HG03064 (cell line): ENCODE results near the gene GABPB1.
"Not testable (repeated sequence)": the region's sequence is repeated elsewhere in the genome, so short reads cannot be mapped to it uniquely, and the experiment has no call there.

Experiments
- ATAC-seq: cut with Tn5 transposase; IDR thresholded peaks from one replicate; pipeline ENCODE4 v1.9.1; 2021; ENCODE audit warnings: low read depth; ENCODE audit not compliant: unreplicated experiment

Gene GABPB1

GRCh38 chr15:50354838-50355618 is at the start of gene GABPB1:
Gene GABPB1 (minus strand): TSS chr15:50355198. CDS start chr15:50309798, 45,400 bp downstream.
- peak; percentile 44 for ATAC-seq

DNA sequence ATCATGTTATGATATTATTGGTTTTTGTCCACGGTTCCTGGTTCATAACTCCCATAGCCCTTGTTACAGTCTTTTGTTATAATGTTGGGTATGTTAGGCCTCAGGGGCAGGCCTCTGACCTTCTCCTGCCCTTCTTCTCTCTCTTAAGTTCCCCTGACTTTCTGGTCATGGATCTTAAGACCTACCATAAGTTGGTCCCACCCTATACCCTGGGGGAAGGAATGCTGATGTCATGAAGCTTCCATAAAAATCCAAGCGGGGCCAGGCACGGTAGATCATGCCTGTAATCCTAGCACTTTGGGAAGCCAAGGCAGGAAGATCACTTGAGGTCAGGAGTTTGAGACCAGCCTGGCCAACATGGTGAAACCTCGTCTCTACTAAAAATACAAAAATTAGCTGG is 36.6 kb upstream of the GABPB1 start:
- not testable (repeated sequence) for ATAC-seq

- ATAC-seq = peak; percentile 82
Measured at GRCh38 chr15:50390554-50391264, 35.7 kb upstream of the GABPB1 start.

DNA sequence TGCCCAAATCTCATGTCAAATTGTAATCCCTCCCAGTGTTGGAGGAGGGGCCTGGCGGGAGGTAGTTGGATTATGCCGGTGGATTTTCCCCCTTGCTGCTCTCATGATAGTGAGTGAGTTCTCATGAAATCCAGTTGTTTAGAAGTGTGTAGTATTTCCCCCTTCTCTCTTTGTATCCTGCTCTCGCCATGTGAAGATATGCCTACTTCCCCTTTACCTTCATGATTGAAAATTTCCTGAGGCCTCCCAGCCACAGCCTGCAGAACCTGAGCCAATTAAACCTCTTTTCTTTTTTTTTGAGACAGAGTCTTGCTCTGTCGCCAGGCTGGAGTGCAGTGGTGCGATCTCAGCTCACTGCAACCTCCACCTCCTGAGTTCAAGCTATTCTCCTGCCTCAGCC is 27.4 kb upstream of the GABPB1 start:
- ATAC-seq = not testable (repeated sequence)

DNA sequence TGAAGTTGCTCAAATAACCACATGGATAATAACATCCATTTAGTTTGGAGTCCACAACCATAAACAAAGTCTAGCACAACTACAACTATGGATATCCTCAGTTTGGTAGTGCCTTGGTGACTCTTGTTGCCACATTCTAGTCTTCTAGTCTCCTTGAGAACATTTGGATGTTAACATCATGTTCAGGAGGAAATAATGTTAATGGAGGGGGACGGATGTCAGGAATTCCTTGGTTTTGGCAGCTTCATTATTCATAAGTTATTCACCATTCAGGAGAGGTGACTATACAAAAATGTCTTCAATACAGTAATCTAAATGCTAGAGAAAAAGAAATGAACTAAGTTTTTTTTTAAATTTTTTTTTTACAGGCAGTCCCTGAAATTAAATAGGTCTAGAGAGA is 26.4 kb upstream of the GABPB1 start:
- ATAC-seq = no peak

DNA sequence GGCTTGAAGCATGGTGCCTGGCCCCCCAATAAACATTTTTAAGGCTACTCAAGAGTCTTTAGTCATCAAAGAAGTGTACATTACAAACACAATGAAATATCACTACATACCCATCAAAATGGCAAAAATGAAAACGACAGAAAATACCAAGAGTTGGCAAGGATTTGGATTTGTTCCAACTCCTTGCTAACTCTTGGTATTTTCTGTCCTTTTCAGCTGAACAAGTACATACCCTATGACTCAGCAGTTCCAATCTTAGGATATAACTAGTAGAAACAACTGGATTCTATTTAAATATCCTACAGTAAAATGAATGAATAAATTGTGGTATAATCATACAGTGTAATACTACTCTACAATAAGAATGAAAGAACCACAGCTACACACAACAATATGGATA is 25.1 kb upstream of the GABPB1 start:
- ATAC-seq = no peak

DNA sequence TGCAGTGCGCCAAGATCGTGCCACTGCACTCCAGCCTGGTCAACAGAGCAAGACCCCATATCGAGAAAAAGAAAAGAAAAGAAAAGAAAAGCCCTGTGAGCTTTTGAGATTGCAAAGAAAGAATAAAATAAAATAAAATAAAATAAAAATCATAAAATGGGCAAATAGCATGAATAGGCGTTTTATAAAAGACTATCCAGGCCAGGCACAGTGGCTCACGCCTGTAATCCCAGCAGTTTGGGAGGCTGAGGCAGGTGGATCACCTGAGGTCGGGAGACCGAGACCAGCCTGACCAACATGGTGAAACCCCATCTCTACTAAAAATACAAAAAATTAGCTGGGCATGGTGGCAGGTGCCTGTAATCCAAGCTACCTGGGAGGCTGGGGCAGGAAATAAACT is 24.4 kb upstream of the GABPB1 start:
- ATAC-seq = not testable (repeated sequence)

GRCh38 chr15:50378776-50379175 is 23.8 kb upstream of the GABPB1 start:
- ATAC-seq = no peak

DNA sequence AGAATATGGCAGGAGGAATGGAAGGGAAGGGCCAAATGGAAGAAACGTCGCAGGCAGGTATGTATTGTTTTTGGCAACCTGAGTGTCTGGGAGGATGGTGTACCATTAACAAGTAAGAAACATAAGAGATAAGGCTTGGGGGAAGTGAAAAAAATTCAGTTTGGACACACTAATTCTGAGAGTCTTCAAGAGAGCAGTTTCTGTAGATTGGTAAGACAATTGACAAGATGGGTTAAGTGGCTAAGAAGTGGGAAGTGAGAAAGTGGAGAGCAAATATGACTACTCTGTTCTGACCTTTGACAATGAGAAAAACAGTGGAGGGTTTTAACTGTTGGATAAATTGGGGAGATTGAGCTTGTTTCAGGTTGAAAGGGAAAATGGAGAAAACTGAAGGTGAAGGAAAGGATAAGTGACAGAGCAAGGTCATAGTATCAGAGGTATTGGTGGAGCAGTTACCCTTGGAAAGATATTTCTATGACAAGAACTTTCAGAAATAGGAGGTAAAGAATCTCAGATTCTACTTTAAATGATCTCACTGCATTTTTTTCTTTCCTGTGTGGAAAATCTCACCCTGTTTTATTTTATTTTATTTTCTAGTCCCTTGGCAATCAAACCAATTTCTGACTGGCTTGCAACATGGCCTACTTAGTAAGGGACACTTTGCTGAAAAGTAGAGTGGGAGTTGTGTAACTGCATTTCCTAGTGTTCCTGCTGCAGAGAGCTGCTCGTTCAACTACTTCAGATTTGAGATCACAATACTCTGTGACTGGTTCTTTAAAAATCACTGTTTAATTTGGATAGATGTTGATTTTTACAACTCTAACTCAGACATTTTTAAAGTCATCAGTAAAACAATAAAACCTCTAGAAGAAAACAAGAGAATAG is 23.1 kb upstream of the GABPB1 start:
- ATAC-seq = peak; percentile 94

- not testable (repeated sequence) for ATAC-seq
Measured at GRCh38 chr15:50369564-50369963, 14.6 kb upstream of the GABPB1 start.

DNA sequence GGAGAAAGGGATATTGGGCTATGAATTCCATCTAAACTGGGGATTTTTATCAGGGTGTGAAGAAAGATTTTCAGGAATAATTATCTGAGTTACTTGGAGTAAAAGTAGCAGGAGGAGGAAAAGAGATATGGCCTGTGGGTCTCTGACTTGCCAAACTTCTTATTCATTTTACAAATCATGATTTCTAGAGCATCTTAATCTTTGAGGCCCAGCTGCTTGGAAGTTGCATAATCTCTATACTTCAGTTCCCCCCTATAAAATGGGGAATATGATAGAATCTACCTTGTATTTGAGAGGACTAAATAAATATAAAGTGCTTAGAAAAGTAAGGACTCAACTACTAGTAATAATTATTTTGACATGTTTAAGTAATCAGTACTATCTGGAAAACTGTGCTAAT is 11.0 kb upstream of the GABPB1 start:
- ATAC-seq = no peak

DNA sequence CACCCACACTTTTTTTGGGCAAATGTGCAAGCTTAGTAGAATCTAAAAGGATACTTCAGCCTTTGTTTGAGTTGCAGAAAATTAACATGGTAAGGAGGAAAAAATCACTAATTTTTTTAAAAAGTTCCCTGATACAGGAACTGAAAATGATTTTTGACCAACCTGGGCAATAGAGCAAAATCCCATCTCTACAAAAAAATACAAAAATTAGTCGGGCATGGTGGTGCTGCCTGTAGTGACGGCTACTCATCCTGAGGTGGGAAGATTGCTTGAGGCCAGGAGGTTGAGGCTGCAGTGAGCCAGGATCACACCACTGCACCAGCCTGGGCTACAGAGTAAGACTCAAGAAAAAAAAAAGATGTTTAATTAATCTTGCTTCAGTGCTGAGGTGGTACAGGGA is 10.6 kb upstream of the GABPB1 start:
- ATAC-seq = no peak

- ATAC-seq = no peak
Measured at GRCh38 chr15:50363612-50364011, 8.6 kb upstream of the GABPB1 start.

DNA sequence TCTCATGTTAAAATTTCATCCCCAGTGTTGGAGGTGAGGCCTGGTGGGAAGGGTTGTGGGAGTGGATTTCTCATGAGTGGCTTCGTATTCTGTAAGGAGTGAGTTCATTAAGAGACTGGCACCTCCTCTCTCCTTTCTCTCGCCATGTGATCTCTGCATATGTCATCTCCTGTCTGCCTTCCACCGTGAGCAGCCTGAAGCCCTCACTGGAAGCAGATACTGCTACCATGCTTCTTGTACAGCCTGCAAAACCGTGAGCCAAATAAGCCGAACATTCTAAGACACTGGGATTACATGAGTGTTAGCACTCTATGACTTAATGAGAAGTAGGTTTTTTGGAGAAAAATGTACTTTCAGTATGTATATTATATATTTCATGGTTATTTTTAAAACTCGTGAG is 6.8 kb upstream of the GABPB1 start:
- ATAC-seq = no peak

GRCh38 chr15:50358845-50359244 is 3.8 kb upstream of the GABPB1 start:
- ATAC-seq = no peak

DNA sequence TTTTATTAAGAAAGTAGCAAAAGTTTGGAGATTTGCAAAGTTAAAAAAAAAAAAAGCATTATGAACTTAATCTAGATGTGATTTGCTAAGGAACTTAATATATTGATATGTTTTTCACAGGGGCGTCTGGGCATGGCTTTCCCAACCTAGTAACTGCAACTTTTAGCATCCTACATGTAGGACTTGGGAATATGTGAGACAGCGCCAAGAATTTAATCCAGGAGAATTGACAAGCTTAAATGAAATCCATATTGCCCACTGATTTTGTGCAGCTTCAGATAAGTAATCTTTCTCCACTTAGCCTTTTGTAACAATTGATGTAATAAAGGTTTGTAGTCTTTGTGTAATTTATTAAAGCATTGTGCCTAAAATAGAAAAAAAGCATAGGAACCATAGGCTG is 982 bp upstream of the GABPB1 start:
- no peak for ATAC-seq

DNA sequence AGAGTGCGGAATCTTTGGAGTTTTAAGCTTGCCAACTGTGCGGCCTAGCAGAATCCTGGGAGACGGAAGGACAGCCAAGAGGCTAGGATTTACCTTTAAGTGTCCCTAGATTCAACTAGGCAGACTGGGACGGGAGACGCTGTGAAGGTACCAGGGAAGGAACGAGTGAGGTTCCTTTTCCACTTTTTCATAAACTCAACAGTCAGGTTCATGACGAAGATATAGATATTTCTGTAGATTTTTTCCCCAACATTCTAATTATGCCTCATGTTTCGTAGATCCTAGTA is 564 bp upstream of the GABPB1 start:
- ATAC-seq = no peak

- peak; percentile 27 for ATAC-seq
Measured at GRCh38 chr15:50353975-50354837, 792 bp downstream of the GABPB1 start.

- no peak for ATAC-seq
Measured at GRCh38 chr15:50353251-50353974, 1.6 kb downstream of the GABPB1 start.

DNA sequence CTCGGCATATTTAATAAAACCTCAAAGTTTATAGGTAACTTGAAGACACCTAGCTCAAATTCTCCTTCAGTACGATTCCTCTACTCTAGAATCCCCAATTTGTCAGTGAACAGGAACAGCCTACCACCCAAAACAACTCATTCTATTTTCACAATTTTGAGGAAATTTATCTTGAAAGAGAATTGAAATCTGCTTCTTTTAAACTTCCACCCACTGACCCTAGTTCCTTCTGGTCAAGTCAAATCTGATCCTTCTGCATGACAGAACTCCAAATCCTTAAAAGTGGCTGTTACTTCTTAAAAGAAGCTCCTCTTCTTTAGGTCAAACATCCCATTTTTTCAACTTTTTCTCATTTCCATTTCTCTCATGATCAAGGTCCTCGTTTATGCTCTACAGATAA is 4.4 kb downstream of the GABPB1 start:
- ATAC-seq = no peak
